HuH-7 (cell line): ENCODE data around the gene CDH8.
"Not testable (repeated sequence)": the region's sequence is repeated elsewhere in the genome, so short reads cannot be mapped to it uniquely, and the experiment has no call there.

Experiments used
- DNase-seq: peaks from one replicate; pipeline ENCODE4 v3.0.0; 2011; ENCODE audit warnings: low spot score

Gene CDH8

DNA sequence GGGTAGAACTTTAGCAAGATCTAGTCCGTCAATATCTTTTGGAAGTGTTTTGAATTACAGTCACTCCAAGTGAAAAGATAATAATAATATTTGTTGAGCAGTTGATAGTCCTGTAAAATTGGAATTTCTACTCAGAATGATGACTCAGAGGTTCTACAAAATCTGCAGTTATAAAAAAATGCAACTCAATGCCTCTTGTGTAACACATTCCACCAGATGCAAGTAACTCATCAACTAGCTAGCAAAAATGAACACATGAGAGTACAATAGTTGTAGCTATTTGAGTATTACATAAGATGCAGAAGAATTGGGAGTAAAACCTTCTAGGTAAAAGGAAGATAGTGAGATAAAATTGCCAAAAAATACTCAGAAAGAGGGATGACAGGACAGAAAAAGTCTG is 177.2 kb downstream of the CDH8 start:
- DNase-seq: no peak

DNA sequence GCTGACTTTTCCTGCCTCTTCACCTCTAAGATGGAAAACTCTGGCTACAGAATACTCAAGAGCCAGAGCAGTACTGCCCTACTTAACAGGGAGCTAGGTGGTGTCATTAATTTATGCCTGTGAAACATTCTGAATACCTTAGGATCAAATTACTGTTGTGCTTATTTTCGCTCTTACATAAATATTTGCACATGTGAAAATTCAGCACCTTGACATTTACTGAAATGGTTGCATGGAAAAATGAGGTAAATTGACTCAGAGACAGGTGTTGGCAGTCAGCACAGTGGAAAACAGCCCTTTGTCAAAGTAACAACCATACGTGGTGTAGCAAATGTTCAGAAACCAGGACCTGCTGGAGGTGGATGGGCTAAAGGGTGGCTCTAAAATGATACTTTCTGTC is 193.6 kb downstream of the CDH8 start:
- no peak for DNase-seq

DNA sequence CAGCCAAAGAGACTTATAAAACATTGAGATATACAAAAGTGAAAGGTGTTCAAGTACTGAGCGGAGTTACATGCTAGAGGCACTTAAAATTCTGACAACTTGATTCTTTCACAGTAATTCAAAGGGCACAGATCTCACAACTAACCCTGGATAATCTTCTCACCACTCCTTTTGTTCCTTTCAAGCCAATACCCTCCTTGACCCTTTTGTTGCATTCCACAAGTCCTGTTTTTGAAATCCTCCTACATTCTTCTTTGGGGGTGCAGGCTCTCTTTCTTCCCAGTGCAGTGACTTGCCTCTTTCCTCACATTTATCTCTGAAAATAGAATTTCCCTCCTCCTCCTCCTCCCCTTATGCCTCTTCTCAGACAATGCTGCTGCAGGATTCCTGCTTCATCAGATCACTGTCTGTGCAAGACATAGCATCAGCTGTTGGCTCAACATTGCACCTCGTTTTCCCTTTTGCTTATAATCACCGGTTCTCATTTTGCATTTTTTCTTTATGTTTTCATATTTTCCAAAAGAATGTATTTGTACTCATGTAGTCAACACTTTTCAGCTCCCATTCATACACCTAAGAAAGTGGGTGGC is 199.3 kb downstream of the CDH8 start:
- DNase-seq: no peak

DNA sequence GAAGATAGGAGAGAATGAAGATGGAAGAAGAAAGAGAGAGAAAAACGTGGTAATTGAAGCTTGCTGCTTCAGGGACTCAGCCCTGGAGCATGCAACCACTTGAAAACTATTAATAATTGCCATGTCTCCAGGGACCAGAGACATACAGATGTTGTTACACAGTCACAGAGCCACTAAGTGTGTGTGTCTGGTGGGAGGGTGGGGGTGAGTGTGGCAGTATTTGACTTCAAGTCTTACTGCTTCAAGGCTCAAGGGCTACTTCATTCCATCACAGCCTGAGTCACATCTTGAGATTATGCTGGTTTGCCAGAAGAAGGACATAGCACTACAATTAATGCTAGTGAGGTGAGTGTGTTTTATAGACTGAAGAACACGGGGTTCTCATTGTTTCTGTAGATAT is 202.2 kb downstream of the CDH8 start:
- DNase-seq: no peak

DNA sequence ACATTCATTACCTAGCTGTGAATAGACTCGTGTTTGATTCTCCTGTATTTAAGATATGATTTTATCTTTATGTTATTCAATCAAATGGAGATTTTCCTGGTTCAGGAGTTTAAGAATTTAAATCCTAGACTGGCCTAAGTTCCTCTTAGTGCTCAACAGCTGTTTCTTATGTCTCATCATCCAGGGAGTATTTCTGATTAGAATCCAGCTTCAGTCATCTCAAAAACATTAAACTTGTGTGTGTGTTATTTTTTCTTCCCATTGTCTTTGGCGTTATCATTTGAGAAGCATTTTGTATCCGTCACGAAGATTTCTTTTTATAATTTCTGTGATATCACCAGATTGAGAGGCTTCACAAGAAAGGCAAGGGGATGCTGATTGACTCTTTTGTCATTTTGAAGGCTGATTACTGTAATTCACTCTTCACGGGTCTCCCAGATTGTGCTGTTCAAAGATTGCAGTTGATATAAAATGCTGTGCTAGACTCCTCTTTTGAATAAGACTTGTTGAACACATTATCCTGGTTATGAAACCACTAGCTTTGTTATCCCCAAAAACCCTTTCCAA is 204.8 kb downstream of the CDH8 start:
- DNase-seq: no peak

DNA sequence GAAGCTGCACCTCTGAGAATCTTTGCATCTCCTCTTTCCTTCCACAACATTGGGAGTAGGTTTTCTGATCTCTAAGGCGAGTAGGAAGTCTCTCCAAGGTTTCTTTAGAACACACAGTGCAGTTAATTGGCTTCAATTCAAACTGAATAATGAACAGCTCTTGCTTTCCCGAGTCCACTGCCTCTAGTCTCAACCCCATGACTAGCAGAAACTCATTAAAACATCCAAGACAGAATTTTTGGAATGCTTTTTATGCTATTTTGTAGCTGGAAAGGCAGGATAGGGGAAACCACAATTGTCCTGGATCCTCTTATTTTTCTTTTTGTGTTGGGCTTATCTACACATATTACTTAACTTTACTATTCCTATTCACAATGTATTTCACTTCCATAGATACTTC is 206.6 kb downstream of the CDH8 start:
- DNase-seq: no peak

DNA sequence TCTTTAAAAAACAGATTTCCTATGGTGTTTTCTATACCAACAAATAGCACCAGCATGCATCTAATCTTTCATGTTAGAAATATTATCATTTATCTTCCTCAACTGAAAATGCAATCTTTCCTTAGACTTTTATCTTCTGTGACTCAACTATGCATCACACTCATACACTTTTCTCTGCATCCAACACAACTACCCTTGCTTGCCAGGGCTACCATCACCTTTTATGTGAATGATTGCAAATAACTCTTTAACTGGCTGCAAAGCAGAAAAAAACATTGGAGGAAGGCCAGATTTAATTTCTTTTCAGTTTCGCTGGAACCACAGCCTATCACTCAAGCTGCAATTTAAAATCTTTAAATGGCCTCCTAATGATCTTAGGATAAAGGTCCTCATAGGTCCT is 212.9 kb downstream of the CDH8 start:
- DNase-seq: no peak

DNA sequence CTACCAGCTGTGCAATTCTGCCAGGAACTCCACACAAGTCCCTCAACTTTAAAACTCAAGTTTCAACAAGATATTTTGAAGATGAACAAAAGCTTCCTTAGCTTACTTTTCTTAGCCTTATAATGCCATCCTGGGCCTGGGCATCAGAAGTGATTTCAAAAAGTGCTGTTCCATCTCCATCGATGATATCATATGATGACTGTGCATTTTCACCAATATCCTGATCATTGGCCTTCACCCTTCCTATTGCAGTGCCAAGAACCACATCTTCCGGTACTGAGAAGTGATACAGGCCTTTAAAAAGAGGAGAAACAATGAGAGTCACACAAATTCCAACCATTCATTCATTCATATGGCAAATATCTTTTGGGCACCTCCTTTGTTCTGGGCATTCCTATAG is 215.4 kb downstream of the CDH8 start:
- DNase-seq: no peak

DNA sequence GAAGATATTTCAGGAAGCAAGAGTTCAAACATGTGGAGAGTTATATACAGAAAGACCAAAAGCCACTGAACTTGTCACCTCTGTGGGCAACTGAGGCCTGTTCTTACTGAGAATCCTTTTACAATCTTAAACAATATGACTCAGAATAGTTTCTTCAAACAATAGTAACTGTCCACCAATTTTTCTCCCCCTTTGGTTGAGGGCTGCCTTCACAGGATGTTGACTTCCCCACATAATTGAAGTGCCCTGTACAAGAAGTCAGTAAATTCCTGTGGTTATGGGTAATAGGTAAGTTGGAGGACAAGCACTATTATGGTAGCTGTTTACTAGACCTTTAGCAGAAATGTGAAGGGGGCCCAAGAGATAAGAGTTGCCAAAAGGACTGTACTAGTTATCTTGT is 215.8 kb downstream of the CDH8 start:
- no peak for DNase-seq

DNA sequence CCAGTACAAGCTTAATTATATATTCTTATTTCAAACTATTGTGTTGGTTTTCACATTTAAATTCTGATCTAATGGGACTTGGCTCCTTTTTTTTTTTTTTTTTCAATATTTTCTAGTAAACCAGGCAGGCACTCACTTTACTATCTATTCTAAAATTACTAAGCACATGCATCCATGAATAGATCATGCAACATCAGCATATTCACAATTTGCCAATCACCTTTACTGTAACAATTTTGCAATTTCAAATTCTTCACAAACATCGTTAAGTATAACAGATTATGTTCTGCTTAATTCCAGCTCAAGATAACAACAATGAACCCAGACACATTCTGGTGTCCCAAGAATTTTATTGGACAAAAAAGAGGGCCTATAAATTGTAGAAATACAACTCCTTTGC is 217.4 kb downstream of the CDH8 start:
- no peak for DNase-seq

DNA sequence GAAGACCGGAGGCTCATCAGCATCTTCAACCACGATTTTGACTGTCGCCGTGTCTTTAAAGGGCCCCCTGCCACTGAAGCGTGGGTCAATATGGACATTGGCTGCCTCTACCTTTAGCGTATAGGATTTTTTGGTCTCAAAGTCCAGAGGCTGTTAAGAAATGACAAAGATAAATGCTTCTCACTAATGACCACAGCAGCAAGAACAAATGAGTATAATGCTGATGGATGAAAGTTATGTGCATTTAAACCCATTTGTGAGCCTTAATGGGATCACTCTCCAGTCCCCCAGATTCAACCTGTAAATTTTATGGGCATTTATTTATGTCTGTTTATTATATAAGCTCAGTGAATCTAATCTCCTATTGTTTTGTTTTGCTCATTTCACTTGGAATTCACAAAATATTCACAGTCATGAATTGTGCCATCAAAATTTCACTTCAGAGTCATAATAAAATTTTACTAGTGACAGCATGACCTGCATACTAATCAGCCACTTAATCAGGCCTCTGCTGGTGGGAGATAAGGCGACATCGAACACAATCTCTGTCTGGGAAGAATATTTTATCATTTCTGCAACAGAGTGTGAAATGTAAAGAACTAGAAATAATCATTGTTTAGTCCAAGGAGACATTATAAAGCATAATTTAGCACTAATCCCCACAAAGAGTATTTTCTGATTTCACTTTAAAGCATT is 218.5 kb downstream of the CDH8 start:
- no peak for DNase-seq

DNA sequence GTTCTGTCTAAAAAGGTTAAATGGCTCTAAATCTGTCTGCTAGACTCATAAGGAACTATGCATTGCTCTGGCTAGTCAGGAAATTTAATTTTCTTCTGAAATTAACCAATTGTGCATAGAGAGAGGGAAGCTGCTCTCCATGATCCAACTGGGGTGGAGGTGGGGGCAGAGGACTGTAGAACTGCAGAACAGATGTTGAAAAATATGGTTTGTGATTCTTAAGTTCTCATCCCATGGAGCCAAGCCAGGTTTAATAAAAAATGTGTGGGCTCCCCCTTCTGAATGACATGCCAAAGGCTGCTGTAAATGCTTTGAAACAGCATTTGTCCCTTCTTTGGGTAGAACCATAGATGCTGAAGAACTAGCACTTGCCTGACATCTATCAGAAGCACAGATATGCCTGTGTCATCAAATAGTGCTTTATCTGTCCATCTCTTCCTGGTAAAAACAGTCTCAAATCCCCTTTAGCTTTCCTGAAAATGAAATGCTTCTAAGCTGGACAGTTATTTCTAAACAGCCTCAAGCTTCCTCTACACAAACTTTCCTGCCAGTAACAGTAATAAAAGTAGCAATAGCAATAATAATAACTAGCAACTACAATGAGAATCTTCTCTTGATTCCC is 221.4 kb downstream of the CDH8 start:
- no peak for DNase-seq

DNA sequence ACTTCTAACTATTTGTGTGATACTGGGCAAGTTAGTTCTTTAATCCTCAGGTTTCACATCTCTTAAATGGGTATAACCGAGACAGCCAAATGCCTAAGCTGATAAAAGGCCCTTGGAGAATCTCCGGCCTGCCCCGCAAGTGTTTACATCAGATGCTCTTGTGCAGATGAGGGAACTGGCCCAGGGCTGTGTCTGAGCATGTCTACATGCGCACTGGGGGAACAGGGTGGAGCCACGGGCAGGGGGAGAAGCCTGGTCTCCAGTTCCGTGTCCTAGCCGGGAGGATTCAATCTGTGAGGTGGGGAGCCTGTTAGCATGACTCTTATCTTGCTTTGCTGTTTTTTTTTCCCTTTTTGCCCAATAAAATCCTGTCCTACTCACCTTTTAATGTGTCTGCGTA is 222.9 kb downstream of the CDH8 start:
- no peak for DNase-seq

DNA sequence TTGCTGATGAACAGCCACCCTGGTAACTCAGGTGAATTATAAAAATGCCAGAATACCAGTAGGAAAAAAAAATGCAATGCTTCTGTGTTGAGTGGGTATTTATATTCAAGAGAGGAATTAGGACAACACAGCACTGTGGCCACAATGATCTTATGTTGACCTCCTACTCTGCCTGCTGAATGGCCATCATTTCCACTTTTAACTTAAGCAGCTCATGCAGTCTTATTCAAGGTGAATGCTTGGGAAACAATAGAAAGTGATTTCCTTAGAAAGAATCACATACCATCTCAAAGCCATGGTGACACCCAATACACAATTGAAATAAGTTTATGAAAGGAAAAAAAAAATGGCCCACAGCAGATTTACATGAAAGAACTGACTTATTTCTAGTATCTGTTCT is 224.0 kb downstream of the CDH8 start:
- DNase-seq: no peak

DNA sequence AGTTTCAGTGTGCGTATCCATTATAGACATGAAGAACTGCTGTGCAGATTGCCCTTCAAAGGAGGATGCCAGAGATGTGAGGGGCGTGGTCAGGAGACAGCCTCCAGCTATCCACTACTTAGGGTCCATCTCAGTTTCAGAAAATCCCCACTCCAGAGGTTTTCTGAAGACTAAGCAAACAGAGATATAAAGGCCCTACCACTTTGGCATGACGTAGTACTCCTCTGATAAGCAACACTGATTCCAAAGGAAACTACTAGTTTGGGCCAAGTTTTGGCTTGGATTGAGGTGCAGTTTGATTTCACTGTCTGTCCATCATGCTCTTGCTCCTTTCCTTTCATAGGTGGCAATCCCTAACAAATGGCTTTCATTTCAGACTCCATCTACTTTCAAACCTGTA is 228.7 kb downstream of the CDH8 start:
- no peak for DNase-seq

DNA sequence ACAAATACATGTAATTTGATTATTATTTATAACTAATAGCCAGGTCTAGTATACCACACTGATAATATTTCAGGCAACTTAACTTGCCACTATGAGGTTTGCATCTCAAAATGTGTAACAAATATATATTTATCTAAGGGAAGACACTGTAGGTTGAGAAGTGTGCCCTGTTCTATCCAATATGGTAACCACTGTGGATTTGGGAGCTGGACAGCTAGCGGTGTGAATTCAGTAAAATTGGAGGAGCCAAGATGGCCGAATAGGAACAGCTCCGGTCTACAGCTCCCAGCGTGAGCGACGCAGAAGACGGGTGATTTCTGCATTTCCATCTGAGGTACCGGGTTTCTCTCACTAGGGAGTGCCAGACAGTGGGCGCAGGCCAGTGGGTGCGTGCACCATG is 235.0 kb downstream of the CDH8 start:
- not testable (repeated sequence) for DNase-seq

DNA sequence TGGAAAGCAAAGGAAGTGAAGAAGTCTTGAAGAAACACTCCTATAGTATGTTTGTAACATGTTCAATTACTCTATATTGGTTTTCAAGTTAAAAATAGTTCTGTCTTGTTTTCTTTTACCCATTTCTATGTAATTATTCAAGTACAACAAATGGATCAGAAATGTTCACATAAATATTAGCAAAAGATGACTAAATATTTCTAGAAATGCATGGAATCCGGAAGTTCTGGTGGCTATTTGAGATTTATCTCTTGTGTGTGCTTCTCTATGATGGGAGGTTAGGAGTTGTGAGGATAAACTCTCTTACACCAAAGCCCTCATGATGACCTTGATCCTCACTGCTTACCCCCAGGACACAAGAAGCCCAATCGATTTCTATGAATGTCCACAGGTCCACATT is 237.5 kb downstream of the CDH8 start:
- no peak for DNase-seq

DNA sequence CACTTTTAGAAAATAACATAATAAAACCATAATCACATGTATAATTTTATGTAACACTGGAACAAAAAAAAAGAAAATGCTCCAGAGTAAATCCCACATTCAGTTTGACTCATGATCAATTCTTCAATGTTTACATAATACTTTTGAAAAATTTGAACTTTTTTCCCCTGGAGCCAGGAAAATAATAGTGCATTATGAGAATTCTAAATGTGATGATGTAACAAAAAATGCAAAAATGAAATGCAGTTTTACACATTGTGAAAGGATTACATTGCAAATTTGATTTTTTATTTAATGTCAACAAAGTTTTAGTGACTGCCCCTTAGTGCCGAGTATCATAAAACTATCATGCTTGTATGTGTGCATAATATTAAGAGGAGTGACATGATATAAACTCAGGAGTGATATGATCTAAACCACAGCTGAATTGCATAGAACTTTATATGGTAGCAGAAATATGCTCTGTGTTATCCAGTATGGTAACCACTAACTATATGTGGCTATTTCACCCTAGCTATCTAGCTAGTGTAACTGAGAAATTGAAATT is 238.2 kb downstream of the CDH8 start:
- DNase-seq: no peak

DNA sequence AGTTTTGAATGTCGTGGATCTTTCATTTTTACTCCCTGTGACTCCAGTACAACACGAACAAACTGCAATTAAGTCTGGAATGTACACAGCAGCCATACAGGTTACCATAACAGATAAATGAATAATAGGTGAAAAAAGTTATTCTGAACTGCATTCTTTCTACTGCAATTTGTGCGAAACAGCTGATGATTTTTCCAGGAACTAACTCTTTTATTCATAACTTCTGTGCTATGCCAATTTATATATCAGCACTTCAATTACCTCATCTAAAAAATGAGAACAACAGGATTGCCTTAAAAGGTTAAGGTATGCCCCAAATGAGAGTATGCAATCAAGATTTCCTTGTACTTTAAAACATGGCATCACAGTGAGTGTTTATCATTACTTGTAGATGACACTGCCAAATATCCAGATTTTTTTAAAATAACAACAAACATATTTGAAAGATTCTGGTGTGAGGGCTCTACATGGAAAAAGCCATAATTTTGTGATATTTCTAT is 238.9 kb downstream of the CDH8 start:
- no peak for DNase-seq

DNA sequence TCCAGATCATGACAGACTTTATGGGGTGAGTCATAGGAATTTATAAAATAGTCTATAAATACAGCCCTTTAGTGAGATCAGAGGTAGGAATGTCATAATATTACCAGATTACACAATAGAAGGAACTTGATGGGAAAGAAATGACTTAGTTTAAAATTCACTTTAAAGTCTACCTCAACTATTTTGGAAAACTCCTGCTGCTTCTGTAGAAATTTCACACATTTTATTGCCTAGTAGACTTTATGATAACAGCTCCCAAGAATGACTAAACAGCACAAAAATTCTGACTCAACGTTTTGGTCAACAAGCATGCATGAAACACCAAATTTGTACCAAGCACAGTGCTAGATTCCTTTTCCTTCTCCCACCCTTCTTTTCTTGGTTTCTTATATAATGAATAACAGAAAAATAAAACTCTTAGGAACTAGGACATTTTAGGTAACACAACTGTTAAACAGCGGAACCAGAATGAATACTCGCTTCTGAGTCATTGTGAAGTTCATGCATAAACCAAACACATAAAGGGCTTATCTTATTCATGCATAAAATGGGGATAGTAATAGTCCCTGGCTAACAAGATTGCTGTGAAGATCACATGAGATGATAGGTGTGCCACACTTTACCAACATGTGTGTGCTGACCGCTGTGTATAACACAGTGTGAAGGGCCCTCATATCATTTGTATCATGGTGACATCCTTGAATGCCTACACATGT is 243.9 kb downstream of the CDH8 start:
- no peak for DNase-seq

DNA sequence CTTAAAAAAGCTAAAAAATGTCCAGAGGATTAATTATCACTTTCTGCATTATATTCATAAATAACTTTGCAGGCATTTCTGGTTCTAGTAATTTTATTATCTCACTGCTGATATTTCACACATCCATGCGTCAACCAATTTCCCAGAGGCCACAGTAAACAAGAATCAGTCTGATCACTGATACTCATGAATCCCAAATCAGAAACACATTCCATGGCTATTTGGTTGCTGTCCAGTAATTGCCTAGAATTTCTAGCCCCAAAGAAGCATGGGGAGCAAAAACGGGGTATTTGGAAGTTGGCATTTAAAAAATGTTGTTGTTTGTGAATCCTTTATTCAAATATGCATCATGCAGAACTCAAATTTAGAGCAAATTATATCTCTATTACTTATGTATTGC is 244.8 kb downstream of the CDH8 start:
- no peak for DNase-seq

DNA sequence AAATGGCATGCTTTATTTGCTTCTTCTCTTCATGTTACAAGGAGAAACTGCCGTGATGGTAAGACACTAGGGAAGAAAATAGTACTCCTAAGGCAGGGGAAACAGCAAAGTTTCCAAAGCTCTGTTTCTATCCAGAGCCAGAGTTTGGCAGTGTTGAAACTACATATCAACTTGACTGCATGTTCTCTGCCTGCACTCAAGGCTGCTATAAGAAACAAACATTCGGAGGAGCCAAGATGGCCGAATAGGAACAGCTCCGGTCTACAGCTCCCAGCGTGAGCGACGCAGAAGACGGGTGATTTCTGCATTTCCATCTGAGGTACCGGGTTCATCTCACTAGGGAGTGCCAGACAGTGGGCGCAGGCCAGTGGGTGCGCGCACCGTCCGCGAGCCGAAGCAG is 254.4 kb downstream of the CDH8 start:
- not testable (repeated sequence) for DNase-seq
